ENCODE results near the gene EPGN.

Gene EPGN, protein sequence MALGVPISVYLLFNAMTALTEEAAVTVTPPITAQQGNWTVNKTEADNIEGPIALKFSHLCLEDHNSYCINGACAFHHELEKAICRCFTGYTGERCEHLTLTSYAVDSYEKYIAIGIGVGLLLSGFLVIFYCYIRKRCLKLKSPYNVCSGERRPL

GRCh38 chr4:74308215-74308614, at the start of gene EPGN:
TSS of gene EPGN (plus strand) at chr4:74308470. CDS start at chr4:74308534, 64 bp downstream.
- ChIA-PET CTCF (interaction anchor here (1.4 kb wide), 1 partner anchor 119 kb away, joined by 4 read pairs; no protein-coding TSS in a partner anchor), POLR2A (ENCODE audit: low non-redundant PET) (no interaction called here)
- TF ChIP-seq, protein P1, sequence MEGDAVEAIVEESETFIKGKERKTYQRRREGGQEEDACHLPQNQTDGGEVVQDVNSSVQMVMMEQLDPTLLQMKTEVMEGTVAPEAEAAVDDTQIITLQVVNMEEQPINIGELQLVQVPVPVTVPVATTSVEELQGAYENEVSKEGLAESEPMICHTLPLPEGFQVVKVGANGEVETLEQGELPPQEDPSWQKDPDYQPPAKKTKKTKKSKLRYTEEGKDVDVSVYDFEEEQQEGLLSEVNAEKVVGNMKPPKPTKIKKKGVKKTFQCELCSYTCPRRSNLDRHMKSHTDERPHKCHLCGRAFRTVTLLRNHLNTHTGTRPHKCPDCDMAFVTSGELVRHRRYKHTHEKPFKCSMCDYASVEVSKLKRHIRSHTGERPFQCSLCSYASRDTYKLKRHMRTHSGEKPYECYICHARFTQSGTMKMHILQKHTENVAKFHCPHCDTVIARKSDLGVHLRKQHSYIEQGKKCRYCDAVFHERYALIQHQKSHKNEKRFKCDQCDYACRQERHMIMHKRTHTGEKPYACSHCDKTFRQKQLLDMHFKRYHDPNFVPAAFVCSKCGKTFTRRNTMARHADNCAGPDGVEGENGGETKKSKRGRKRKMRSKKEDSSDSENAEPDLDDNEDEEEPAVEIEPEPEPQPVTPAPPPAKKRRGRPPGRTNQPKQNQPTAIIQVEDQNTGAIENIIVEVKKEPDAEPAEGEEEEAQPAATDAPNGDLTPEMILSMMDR (conservative IDR thresholded peaks at IDR 0.05; ENCODE audit: low read depth): no peak
- peak; percentile 44 for DNase-seq (ENCODE audit: low spot score)
- no peak within 1 kb of the TSS for H3K27ac ChIP-seq

DNA sequence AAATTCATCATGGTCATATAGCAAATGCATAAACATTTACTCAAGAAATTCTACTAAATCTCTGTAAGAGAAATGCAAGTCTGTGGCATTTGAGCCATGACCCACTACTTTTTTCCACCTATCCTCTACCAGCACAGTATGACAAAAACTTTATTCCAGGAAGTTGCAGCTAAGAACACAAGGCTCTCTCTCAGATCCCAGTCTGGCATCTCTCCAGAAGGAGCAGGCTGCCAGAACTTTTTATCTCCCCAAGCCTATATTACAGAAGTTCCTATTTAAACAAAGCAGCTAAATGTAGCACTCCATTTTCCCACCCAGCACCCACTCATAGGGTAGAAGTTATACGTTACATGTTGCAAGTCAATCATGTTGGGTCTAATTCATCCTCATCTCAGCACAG, 49.3 kb upstream of the EPGN start:
- no peak overlapping the region for H3K27ac ChIP-seq
- CTCF ChIA-PET: no interaction called here
- TF ChIP-seq, protein P1 (conservative IDR thresholded peaks at IDR 0.05; ENCODE audit: low read depth): no peak
- POLR2A ChIA-PET (ENCODE audit: low non-redundant PET): no interaction called here
- no peak for DNase-seq (ENCODE audit: low spot score)

DNA sequence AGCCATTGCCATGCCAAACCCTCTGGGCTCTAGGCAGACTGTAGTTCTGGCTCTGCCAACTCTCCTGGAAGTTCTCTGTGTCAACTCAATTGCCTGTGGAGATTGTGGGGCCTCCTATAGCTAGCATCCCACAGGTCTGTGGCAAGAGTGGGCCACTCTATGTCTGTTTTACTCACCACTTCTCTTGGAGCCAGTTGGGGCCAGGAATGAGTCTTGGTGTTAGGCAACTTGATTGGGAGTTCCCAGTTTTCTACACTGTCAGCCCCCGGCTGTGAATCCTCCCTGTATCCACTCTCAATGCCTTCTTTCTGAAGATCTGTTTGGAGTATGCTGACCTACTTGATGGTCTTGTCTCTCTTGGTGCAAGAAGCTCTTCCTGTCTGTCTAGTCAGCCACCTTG, 48.2 kb upstream of the EPGN start:
- TF ChIP-seq, protein P1 (conservative IDR thresholded peaks at IDR 0.05; ENCODE audit: low read depth): no peak
- no peak overlapping the region for H3K27ac ChIP-seq
- POLR2A ChIA-PET (ENCODE audit: low non-redundant PET): no interaction called here
- no peak for DNase-seq (ENCODE audit: low spot score)
- CTCF ChIA-PET: interaction anchor here (1.0 kb wide), 1 partner anchor 32 kb away, joined by 3 read pairs; no protein-coding TSS in a partner anchor

DNA sequence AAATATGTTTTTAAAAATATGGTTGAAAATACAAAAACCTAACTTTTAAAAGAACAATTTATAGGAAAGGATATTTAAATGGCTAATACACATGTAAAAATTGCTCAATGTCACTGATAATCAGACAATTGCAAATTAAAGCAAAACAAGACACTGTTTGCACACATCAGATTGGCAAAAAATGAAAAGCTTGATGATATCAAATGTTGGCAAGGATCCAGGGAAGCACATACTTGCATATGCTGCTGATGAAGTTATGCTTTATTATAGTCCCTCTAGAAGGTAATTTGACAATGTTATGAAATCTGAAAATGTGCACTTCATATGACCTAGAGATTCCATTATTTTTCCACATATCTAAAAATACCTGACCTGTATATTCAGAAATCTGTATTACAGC, 45.7 kb upstream of the EPGN start:
- TF ChIP-seq, protein P1 (conservative IDR thresholded peaks at IDR 0.05; ENCODE audit: low read depth): no peak
- CTCF ChIA-PET: interaction anchor here (0.6 kb wide), 1 partner anchor 408 kb away, joined by 8 read pairs; no protein-coding TSS in a partner anchor

DNA sequence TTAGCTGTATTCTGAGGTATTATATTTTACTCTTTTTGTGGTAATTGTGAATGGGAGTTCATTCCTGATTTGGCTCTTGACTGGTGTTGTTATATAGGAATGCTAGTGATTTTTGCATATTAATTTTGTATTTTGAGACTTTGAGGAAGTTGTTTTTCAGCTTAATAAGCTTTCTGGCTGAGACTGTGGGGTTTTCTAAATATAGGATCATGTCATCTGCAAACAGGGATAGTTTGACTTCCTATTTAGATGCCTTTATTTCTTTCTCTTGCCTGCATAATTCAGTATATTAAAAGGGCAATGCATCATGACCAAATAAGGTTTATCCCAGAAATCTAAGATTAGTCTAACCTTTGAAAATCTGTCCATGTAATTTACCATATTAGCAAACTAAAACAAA, 44.7 kb upstream of the EPGN start:
- POLR2A ChIA-PET (ENCODE audit: low non-redundant PET): no interaction called here
- TF ChIP-seq, protein P1 (conservative IDR thresholded peaks at IDR 0.05; ENCODE audit: low read depth): no peak
- H3K27ac ChIP-seq: no peak overlapping the region
- CTCF ChIA-PET: no interaction called here
- DNase-seq (ENCODE audit: low spot score): no peak

More for the DNA sequence above, 45.7 kb upstream of the EPGN start:
- H3K27ac ChIP-seq: no peak overlapping the region
- POLR2A ChIA-PET (ENCODE audit: low non-redundant PET): no interaction called here
- DNase-seq (ENCODE audit: low spot score): no peak

- TF ChIP-seq, protein P1 (conservative IDR thresholded peaks at IDR 0.05; ENCODE audit: low read depth): no peak
- no peak overlapping the region for H3K27ac ChIP-seq
- no peak for DNase-seq (ENCODE audit: low spot score)
- POLR2A ChIA-PET (ENCODE audit: low non-redundant PET): no interaction called here
- CTCF ChIA-PET: interaction anchor here (1.2 kb wide), 1 partner anchor 37 kb away, joined by 3 read pairs; no protein-coding TSS in a partner anchor
These were observed 42.2 kb upstream of the EPGN start for GRCh38 chr4:74266081-74266480.
